Renal cortex interstitium (tissue), 3 donors: Measurements from ENCODE around the gene FBLN1. TPM values are rescaled to one million over a fixed set of nuclear protein-coding genes. Genes with fewer than 3 reads are reported as not detected.

Experiments
- polyA plus RNA-seq, 3 donors: library from polyadenylated mRNA; unstranded; fragments of 120-200 nt; gene quantifications; one replicate each; pipeline ENCODE4 v1.2.1, GENCODE V29; 2013; ENCODE audit not compliant: insufficient read length in 3 of 3

FBLN1 gene
- polyA plus RNA-seq, 3 donors: 92.0 to 152 (median 95.5) TPM

Other genes starting within 250 kb of the FBLN1 start
- gene UPK3A, start 217.9 kb upstream of the FBLN1 start, polyA plus RNA-seq: 1 to 10 TPM in 1 of 3 donors, under 1 TPM in 2; 0.65 to 1.3 (median 0.95) TPM
- 10 to 100 TPM; 19.2 to 84.7 (median 35.0) TPM for gene FAM118A, start 192.9 kb upstream of the FBLN1 start, polyA plus RNA-seq
- under 1 TPM; 0.13 to 0.32 (median 0.20) TPM for gene SMC1B, start 89.3 kb upstream of the FBLN1 start, polyA plus RNA-seq
- gene RIBC2, start 89.2 kb upstream of the FBLN1 start, polyA plus RNA-seq: 1 to 10 TPM; 7.2 to 7.7 (median 7.3) TPM
- gene ATXN10, start 169.0 kb downstream of the FBLN1 start, polyA plus RNA-seq: 100 to 1,000 TPM; 245 to 338 (median 294) TPM